D721Med (cell line): ENCODE results near the gene SPIRE1.
"Not testable (repeated sequence)": the region's sequence is repeated elsewhere in the genome, so short reads cannot be mapped to it uniquely, and the experiment has no call there.

Source experiments
- DNase-seq: peaks from one replicate; pipeline ENCODE4 v3.0.0; 2011; ENCODE audit warnings: low spot score; ENCODE audit not compliant: insufficient read length
- FAIRE-seq: peaks from 2 replicates; lab custom pipeline; 2011; peaks lifted over from hg19 to GRCh38; lab: Jason Lieb, UNC
- TF ChIP-seq, protein P1 (sequence below): IDR thresholded peaks from 2 replicates; pipeline ENCODE4 v1.5.1; 2012; ENCODE audit warnings: mild to moderate bottlenecking, control low read depth; ENCODE audit not compliant: insufficient read depth; ENCODE audit errors: missing control alignments

SPIRE1 gene

DNA sequence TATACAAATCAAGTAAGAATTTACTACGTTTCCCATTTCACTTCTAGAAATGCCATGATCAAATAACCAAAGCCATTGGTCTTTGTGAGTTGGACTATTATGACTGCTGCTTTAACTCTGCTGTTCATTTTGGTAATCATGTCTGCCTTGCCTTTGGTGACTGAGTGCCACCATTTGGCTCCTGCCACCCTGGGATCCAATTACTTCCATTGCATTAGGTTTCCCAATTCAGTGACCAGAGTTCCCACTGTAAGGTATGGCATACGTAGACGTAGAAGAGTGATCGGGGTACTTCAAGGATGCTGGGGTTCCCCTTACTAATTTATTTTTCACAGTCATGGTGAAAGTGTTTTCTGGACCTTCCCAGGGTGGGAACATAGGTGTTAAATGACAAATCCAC is 90.1 kb downstream of the SPIRE1 start:
- TF ChIP-seq, protein P1, sequence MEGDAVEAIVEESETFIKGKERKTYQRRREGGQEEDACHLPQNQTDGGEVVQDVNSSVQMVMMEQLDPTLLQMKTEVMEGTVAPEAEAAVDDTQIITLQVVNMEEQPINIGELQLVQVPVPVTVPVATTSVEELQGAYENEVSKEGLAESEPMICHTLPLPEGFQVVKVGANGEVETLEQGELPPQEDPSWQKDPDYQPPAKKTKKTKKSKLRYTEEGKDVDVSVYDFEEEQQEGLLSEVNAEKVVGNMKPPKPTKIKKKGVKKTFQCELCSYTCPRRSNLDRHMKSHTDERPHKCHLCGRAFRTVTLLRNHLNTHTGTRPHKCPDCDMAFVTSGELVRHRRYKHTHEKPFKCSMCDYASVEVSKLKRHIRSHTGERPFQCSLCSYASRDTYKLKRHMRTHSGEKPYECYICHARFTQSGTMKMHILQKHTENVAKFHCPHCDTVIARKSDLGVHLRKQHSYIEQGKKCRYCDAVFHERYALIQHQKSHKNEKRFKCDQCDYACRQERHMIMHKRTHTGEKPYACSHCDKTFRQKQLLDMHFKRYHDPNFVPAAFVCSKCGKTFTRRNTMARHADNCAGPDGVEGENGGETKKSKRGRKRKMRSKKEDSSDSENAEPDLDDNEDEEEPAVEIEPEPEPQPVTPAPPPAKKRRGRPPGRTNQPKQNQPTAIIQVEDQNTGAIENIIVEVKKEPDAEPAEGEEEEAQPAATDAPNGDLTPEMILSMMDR = no peak
- FAIRE-seq (no peak), DNase-seq (no peak)

DNA sequence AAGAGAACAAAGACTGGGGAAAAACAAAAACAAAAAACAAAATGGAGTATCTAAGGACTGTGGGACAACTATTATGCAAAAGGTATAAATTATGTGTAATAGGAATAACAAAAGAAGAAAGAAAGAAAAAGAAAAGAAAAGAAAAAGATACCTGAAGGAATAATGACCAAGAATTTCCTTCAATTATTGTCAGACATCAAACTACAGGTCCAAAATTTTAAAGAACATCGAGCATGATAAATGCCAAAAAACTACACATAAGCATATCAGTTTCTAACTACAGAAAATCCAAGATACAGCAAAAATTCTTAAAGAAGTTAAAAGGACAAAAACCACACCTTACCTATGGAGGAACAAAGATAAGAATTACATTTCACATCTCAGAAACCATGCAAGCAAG is 93.0 kb downstream of the SPIRE1 start:
- FAIRE-seq = no peak

DNA sequence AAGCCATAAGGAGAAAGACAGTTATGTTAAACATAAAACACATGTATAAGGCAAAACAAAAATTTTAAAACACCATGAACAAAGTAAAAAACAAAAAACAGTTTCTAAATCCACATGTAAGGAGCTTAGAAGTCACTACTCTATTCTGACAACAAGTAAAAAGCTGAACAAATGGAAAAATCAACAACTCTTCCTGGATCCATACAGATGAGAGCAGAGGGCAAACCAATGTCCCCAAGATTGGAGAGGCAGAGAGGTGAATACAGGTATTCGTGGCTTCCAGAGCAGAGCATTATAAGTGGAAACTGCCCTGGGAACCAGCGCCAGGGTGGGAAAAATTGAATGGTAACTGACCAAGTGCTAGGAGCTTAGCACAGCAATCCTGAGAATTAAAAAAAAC is 93.5 kb downstream of the SPIRE1 start:
- no peak for FAIRE-seq
- no peak for DNase-seq
- TF ChIP-seq, protein P1 = no peak

More for the DNA sequence above, 93.0 kb downstream of the SPIRE1 start:
- TF ChIP-seq, protein P1 = no peak
- no peak for DNase-seq

DNA sequence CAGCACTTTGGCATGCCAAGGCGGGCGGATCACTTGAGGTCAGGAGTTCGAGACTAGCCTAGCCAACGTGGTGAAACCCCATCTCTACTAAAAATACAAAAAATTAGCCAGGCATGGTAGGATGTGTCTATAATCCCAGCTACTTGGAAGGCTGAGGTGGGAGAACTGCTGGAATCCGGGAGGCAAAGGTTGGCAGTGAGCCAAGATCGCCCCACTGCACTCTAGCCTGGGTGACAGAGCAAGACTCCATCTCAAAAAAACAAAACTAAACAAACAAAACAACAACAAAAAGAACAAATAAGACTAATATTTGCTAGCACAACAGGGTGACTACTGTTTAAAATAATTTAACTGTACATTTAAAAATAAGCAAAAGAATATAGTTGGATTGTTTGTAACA is 97.3 kb downstream of the SPIRE1 start:
- FAIRE-seq = not testable (repeated sequence)

DNA sequence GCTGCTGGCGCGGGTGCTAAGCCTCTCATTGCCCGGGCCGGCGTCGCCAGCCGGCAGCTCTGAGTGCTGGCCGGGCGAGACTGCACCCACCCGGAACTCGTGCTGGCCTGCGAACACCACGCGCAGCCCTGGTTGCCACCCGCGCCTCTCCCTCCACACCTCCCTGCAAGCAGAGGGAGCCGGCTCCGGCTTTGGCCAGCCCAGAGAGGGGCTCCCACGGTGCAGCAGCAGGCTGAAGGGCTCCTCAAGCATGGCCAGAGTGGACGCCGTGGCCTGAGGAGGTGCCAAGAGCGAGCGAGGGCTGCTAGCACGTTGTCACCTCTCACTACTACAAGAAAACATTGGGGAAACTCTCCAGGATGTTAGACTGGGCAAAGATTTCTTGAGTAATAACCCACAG is 98.6 kb downstream of the SPIRE1 start:
- FAIRE-seq (no peak), DNase-seq (no peak)
- TF ChIP-seq, protein P1 = no peak

More for the DNA sequence above, 97.3 kb downstream of the SPIRE1 start:
- not testable (repeated sequence) for DNase-seq

DNA sequence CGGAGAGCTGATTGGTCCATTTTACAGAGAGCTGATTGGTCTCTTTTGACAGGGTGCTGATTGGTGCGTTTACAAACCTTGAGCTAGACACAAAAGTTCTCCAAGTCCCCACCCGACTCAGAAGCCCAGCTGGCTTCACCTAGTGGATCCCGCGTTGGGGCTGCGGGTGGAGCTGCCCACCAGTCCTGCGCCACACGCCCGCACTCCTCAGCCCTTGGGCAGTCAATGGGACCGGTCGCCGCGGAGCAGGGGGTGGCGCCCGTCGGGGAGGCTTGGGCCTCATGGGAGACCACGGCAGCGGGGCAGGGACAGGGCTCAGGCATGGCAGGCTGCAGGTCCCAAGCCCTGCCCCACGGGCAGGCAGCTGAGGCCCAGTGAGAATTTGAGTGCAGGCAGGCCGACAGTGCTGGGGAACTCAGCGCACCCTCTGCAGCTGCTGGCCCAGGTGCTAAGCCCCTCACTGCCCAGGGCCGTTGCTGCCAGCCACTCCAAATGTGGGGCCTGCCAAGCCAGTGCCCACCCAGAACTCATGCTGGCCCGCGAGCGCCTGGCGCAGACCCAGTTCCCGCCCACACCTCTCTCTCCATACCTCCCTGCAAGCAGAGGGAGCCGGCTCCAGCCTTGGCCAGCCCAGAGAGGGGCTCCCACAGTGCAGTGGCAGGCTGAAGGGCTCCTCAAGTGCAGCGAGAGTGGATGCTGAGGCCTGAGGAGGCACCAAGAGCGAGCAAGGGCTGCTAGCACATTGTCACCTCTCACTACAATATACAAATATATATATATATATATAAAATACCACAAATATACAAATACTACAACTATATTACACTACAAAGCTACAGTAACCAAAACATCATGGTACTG is 100.7 kb downstream of the SPIRE1 start:
- FAIRE-seq (no peak), DNase-seq (no peak)
- TF ChIP-seq, protein P1 = no peak

DNA sequence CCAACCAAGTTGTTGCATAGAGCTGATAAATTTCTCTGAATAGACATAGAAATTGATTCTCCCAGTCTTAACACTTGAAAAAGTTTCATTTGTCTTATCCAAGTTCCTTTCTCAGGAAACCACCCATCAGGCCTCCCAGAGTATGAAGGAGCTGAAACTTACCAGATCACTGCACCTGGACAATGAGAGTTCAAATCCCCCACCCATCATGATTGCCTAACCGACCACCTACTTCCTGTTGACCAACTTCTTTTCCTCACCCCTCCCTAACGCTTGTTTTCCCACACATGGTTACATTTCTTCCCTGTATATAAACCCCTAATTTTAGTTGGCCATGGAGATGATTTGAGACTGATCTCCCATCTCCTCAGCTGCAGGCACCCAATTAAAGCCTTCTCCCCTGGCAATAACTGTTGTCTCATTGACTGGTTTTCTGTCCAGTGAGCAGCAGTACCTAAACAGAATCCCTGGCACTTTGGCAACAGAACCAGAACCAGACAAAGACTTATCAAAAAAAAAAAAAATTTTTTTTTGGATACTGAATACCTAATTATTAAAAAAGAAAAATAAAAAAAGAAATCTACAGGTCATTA is 103.0 kb downstream of the SPIRE1 start:
- FAIRE-seq = no peak
- DNase-seq = no peak
- TF ChIP-seq, protein P1 = no peak
